Epithelial cell of proximal tubule (primary cell): Measurements from ENCODE around the gene FANK1. TPM values are rescaled to one million over a fixed set of nuclear protein-coding genes. Genes with fewer than 3 reads are reported as not detected.

Experiments
- DNase-seq: peaks from one replicate; pipeline ENCODE4 v3.0.0-alpha.2; 2011; ENCODE audit warnings: low read depth
- H3K4me3 ChIP-seq: 2 replicates; pipeline ENCODE4 v1.5.1; 2011; ENCODE audit warnings: low read depth, mild to moderate bottlenecking, low read length
- total RNA-seq: library from RNA; depleted of rRNA; stranded (reverse); fragments of >200 nt; gene quantifications from 2 replicates; pipeline ENCODE4 v1.2.3, GENCODE V29; 2015
- TF ChIP-seq, protein P1 (sequence below): conservative IDR thresholded peaks from 2 replicates; pipeline ENCODE4 v1.5.1; 2012; ENCODE audit warnings: low read depth, mild to moderate bottlenecking, low read length

FANK1 gene
- total RNA-seq, 1 donor from 2014 or later, result 9.2 TPM

DNA sequence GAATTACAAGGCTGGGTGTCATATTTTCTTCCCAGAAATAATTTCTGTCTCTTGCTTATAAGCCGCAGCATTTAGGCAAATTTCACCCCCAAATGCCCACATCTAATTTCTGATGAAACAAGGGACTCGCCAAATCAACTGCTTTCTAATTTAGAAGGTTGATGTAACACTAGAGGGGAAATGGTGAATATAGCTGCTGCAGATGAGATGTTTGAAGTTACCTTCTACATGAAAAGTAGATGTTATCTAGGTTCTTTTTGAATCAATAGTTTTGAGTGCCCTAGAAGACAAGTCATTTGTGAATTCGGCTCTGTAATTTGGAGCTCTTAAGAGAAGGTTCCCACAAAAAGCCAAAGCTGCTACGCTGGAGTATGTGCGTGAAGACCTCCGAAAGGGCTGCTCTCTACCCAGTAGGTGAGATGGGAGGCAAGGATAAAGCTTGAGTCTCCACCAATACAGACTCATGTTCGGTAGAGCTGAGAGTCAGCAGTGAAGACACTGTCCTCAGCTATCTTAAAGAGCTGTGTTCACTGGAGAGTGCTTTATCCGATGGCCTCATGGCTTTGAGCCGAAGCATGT is 99.5 kb downstream of the FANK1 start:
- DNase-seq, result no peak
- H3K4me3 ChIP-seq, result no peak overlapping the region
- TF ChIP-seq, protein P1, sequence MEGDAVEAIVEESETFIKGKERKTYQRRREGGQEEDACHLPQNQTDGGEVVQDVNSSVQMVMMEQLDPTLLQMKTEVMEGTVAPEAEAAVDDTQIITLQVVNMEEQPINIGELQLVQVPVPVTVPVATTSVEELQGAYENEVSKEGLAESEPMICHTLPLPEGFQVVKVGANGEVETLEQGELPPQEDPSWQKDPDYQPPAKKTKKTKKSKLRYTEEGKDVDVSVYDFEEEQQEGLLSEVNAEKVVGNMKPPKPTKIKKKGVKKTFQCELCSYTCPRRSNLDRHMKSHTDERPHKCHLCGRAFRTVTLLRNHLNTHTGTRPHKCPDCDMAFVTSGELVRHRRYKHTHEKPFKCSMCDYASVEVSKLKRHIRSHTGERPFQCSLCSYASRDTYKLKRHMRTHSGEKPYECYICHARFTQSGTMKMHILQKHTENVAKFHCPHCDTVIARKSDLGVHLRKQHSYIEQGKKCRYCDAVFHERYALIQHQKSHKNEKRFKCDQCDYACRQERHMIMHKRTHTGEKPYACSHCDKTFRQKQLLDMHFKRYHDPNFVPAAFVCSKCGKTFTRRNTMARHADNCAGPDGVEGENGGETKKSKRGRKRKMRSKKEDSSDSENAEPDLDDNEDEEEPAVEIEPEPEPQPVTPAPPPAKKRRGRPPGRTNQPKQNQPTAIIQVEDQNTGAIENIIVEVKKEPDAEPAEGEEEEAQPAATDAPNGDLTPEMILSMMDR, result no peak

GRCh38 chr10:125997586-125997985 is 101.2 kb downstream of the FANK1 start:
- TF ChIP-seq, protein P1, result no peak
- H3K4me3 ChIP-seq, result no peak overlapping the region
- no peak for DNase-seq

GRCh38 chr10:125999694-126000093 is 103.3 kb downstream of the FANK1 start:
- DNase-seq, result no peak
- TF ChIP-seq, protein P1, result no peak
- no peak overlapping the region for H3K4me3 ChIP-seq

DNA sequence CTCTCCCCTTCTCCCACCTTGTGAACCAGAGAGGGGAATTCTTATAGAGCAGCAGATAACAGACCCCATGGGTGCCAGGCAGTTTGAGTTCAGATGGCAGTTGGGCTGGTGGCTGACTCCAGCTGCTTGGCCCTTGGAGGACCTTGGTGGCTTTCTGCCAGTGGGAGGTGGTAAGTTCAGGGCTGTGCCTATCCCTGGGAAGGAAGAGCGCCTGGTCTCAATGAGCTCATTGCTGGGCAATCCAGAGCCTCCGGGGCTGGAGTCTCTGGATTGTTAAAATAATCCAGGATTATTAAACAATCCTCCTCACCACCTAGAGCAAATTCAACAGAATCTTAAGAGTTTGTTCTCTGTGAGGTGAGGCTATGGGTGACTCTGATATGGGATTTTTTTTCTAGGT is 105.2 kb downstream of the FANK1 start:
- no peak for DNase-seq
- H3K4me3 ChIP-seq, result no peak overlapping the region
- TF ChIP-seq, protein P1, result no peak

DNA sequence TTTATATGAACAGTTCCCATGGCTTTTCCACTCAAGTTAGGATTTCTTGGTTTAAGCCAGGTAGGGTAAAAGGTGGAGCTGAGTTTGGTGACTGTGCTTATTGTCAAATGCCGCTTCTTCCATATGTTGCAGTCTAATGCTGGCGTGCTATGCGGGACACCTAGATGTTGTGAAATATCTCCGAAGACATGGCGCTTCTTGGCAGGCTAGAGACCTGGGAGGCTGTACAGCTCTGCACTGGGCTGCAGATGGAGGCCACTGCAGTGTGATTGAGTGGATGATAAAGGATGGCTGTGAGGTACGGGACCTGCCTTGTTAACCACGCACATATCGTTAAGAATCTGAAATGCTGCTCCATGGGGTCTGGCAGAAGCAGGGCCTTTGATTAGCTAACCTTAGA is 108.4 kb downstream of the FANK1 start:
- TF ChIP-seq, protein P1, result no peak
- no peak overlapping the region for H3K4me3 ChIP-seq
- DNase-seq, result no peak

DNA sequence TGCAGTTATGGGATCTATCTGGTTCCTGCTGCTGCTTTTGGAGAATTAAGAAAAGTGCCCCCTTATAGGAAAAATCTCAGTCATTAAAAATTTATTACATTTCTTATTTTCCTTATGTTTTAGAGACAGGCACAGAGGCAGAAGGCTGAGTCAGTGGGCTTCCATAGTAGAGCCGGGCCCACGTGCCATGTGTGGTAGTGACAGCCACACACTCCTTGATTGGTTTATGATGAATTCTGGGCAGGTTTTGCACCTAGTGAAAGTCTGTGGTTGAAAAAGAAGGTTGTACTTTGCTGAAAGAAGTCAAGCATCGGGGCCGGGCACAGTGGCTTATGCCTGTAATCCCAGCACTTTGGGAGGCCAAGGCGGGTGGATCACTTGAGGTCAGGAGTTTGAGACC is 109.9 kb downstream of the FANK1 start:
- no peak overlapping the region for H3K4me3 ChIP-seq
- no peak for DNase-seq
- TF ChIP-seq, protein P1, result no peak

GRCh38 chr10:126006906-126007305 is 110.5 kb downstream of the FANK1 start:
- no peak overlapping the region for H3K4me3 ChIP-seq
- DNase-seq, result no peak
- TF ChIP-seq, protein P1, result no peak
